HEK293 (cell line): Measurements from ENCODE around the gene PRKCA.

Source experiments
- CTCF ChIA-PET: fragments of 350-600 bp; formaldehyde crosslinking; extraction: SDS; loops from one replicate; lab custom pipeline; 2021; ENCODE audit warnings: antibody characterized with exemption; lab: Yijun Ruan, JAX
- POLR2A ChIA-PET: fragments of 300-600 bp; formaldehyde crosslinking; extraction: SDS; loops from one replicate; lab custom pipeline; 2020; ENCODE audit warnings: antibody characterized with exemption, inconsistent platforms; lab: Yijun Ruan, JAX
- H3K27ac ChIP-seq: fragments of 200-500 bp; sonication (Bioruptor generic); 2 replicates; pipeline ENCODE4 v1.5.1; 2014; ENCODE audit warnings: low read depth, low read length, control low read depth, inconsistent platforms; ENCODE audit errors: extremely low read depth
- H3K36me3 ChIP-seq, 2 experiments: fragments of 200-500 bp in 1 of 2; sonication (Bioruptor generic) in 1 of 2; 1 replicate in 1 of 2; 2 replicates in 1 of 2; pipeline ENCODE4 v1.5.1; 2014 to 2017; ENCODE audit warnings: inconsistent platforms in 2 of 2, low read length in 2 of 2; ENCODE audit not compliant: control insufficient read depth in 2 of 2, insufficient read depth in 1 of 2
- H3K4me1 ChIP-seq: fragments of 200-500 bp; sonication (Bioruptor generic); 2 replicates; pipeline ENCODE4 v1.5.1; 2014; ENCODE audit warnings: mild to moderate bottlenecking, low read length, inconsistent platforms; ENCODE audit not compliant: control insufficient read depth, insufficient read depth
- H3K4me3 ChIP-seq: 2 replicates; pipeline ENCODE4 v1.5.1; 2011; ENCODE audit warnings: low read depth, mild to moderate bottlenecking, control low read depth, low read length, moderate library complexity
- H3K9me3 ChIP-seq: fragments of 200-500 bp; sonication (Bioruptor generic); 2 replicates; pipeline ENCODE4 v1.5.1; 2014; ENCODE audit warnings: low read depth, low read length, inconsistent platforms; ENCODE audit not compliant: control insufficient read depth, insufficient read depth
- EGR2 ChIP-seq: fragments of 450-650 bp; formaldehyde crosslinking; IDR thresholded peaks from 2 replicates; pipeline ENCODE4 v1.5.1; 2016; ENCODE audit warnings: low read depth, missing biosample characterization, missing genetic modification characterization
- PRDM1 ChIP-seq: fragments of 450-650 bp; formaldehyde crosslinking; IDR thresholded peaks from 2 replicates; pipeline ENCODE4; 2016; ENCODE audit warnings: missing biosample characterization, missing genetic modification characterization
- REPIN1 ChIP-seq: fragments of 450-650 bp; formaldehyde crosslinking; IDR thresholded peaks from 2 replicates; pipeline ENCODE4 v1.5.1; 2017; ENCODE audit warnings: missing biosample characterization, missing genetic modification characterization, low read depth
- SCRT1 ChIP-seq: fragments of 450-650 bp; formaldehyde crosslinking; IDR thresholded peaks from 2 replicates; pipeline ENCODE4 v1.5.1; 2016; ENCODE audit warnings: missing biosample characterization, missing genetic modification characterization, borderline replicate concordance
- ZBTB48 ChIP-seq: fragments of 450-650 bp; formaldehyde crosslinking; IDR thresholded peaks from 2 replicates; pipeline ENCODE4 v1.5.1; 2016; ENCODE audit warnings: missing biosample characterization, missing genetic modification characterization
- ZFP3 ChIP-seq: fragments of 450-650 bp; formaldehyde crosslinking; IDR thresholded peaks from 2 replicates; pipeline ENCODE4 v1.5.1; 2016; ENCODE audit warnings: low read depth, missing biosample characterization, missing genetic modification characterization
- ZNF114 ChIP-seq: fragments of 450-650 bp; formaldehyde crosslinking; IDR thresholded peaks from 2 replicates; pipeline ENCODE4 v1.5.0; 2017; ENCODE audit warnings: missing biosample characterization, missing genetic modification characterization
- ZNF311 ChIP-seq: fragments of 450-650 bp; formaldehyde crosslinking; IDR thresholded peaks from 2 replicates; pipeline ENCODE4 v1.5.1; 2017; ENCODE audit warnings: missing biosample characterization, missing genetic modification characterization, borderline replicate concordance
- ZNF350 ChIP-seq: fragments of 450-650 bp; formaldehyde crosslinking; IDR thresholded peaks from 2 replicates; pipeline ENCODE4 v1.5.0; 2017; ENCODE audit warnings: missing biosample characterization, mild to moderate bottlenecking, missing genetic modification characterization
- ZNF48 ChIP-seq: fragments of 450-650 bp; formaldehyde crosslinking; IDR thresholded peaks from 2 replicates; pipeline ENCODE4 v1.5.1; 2016; ENCODE audit warnings: missing biosample characterization, missing genetic modification characterization
- ZNF501 ChIP-seq: fragments of 450-650 bp; formaldehyde crosslinking; IDR thresholded peaks from 2 replicates; pipeline ENCODE4 v1.5.1; 2016; ENCODE audit warnings: missing biosample characterization, missing genetic modification characterization
- ZNF521 ChIP-seq: fragments of 450-650 bp; formaldehyde crosslinking; IDR thresholded peaks from 2 replicates; pipeline ENCODE4 v1.5.1; 2017; ENCODE audit warnings: missing biosample characterization, mild to moderate bottlenecking, missing genetic modification characterization
- ZNF530 ChIP-seq: fragments of 450-650 bp; formaldehyde crosslinking; IDR thresholded peaks from 2 replicates; pipeline ENCODE4 v1.5.1; 2016; ENCODE audit warnings: low read depth, missing biosample characterization, missing genetic modification characterization
- ZNF571 ChIP-seq: fragments of 450-650 bp; formaldehyde crosslinking; IDR thresholded peaks from 2 replicates; pipeline ENCODE4 v1.5.0; 2017; ENCODE audit warnings: missing biosample characterization, missing genetic modification characterization
- ZNF585B ChIP-seq: fragments of 450-650 bp; formaldehyde crosslinking; IDR thresholded peaks from 2 replicates; pipeline ENCODE4 v1.5.1; 2016; ENCODE audit warnings: missing biosample characterization, missing genetic modification characterization
- ZNF621 ChIP-seq: fragments of 450-650 bp; formaldehyde crosslinking; IDR thresholded peaks from 2 replicates; pipeline ENCODE4 v1.5.1; 2017; ENCODE audit warnings: missing biosample characterization, missing genetic modification characterization
- ZNF654 ChIP-seq: fragments of 450-650 bp; formaldehyde crosslinking; IDR thresholded peaks from 2 replicates; pipeline ENCODE4 v1.5.1; 2016; ENCODE audit warnings: low read depth, missing biosample characterization, missing genetic modification characterization
- ZNF664 ChIP-seq: fragments of 450-650 bp; formaldehyde crosslinking; IDR thresholded peaks from 2 replicates; pipeline ENCODE4 v1.5.1; 2016; ENCODE audit warnings: missing biosample characterization, missing genetic modification characterization
- ZNF830 ChIP-seq: fragments of 450-650 bp; IDR thresholded peaks from 2 replicates; pipeline ENCODE4 v1.5.0; 2018; ENCODE audit warnings: missing biosample characterization, missing genetic modification characterization, low read depth, mild to moderate bottlenecking, moderate library complexity
- ZSCAN16 ChIP-seq: fragments of 450-650 bp; formaldehyde crosslinking; IDR thresholded peaks from 2 replicates; pipeline ENCODE4 v1.5.1; 2016; ENCODE audit warnings: missing biosample characterization, missing genetic modification characterization
- ZSCAN5A ChIP-seq: fragments of 450-650 bp; formaldehyde crosslinking; IDR thresholded peaks from 2 replicates; pipeline ENCODE4 v1.5.1; 2016; ENCODE audit warnings: missing biosample characterization, missing genetic modification characterization
- TF ChIP-seq, protein P1 (sequence below): fragments of 450-650 bp; formaldehyde crosslinking; IDR thresholded peaks from 2 replicates; pipeline ENCODE4 v1.5.1; 2016; ENCODE audit warnings: missing biosample characterization, missing genetic modification characterization

Gene PRKCA

GRCh38 chr17:66643815-66644710, 341.6 kb downstream of the PRKCA start:
- TF ChIP-seq ZNF621 (tag by site-specific recombination) (no peak), EGR2 (peak; percentile 32)
- Histone ChIP-seq H3K27ac (no peak overlapping the region), H3K36me3 (peaks cover 0 to 12% of the 10 kb centered on the region in 2 experiments; a peak in 2 of 3 replicates), H3K4me3 (no peak overlapping the region), H3K9me3 (no peaks in the 10 kb centered on the region), H3K4me1 (no peaks in the 10 kb centered on the region)
- ChIA-PET CTCF (interaction anchor here (0.5 to 0.6 kb wide), 2 partner anchors 136 to 515 kb away, joined by 3 to 6 read pairs; no protein-coding TSS in a partner anchor), POLR2A (no interaction called here)

GRCh38 chr17:66645259-66645658, 342.8 kb downstream of the PRKCA start:
- Histone ChIP-seq H3K4me1 (no peaks in the 10 kb centered on the region), H3K27ac (no peak overlapping the region), H3K36me3 (peaks cover 0 to 12% of the 10 kb centered on the region in 2 experiments; a peak in 2 of 3 replicates), H3K9me3 (no peaks in the 10 kb centered on the region), H3K4me3 (no peak overlapping the region)
- POLR2A ChIA-PET = no interaction called here
- TF ChIP-seq ZNF664 (tag by site-specific recombination) (no peak), ZNF585B (tag by site-specific recombination) (no peak), ZNF114 (tag by site-specific recombination) (no peak), ZNF571 (tag by site-specific recombination) (no peak), ZNF530 (tag by site-specific recombination) (no peak), ZFP3 (no peak), ZNF311 (tag by site-specific recombination) (no peak), ZNF654 (no peak), ZNF830 (tag by site-specific recombination) (no peak), ZNF501 (no peak), ZBTB48 (tag by site-specific recombination) (no peak), PRDM1 (tag by site-specific recombination) (no peak), ZNF350 (no peak), REPIN1 (tag by site-specific recombination) (no peak), ZSCAN16 (no peak), ZSCAN5A (tag by site-specific recombination) (no peak), ZNF521 (tag by site-specific recombination) (no peak), EGR2 (no peak)
- TF ChIP-seq, all 188 proteins: peak for 0
- CTCF ChIA-PET = interaction anchor here (0.6 kb wide), 1 partner anchor 12 kb away, joined by 3 read pairs; no protein-coding TSS in a partner anchor

GRCh38 chr17:66647391-66647983, 345.1 kb downstream of the PRKCA start:
- H3K36me3 ChIP-seq = peaks cover 0 to 12% of the 10 kb centered on the region in 2 experiments; a peak in 2 of 3 replicates
- H3K4me1 ChIP-seq = no peaks in the 10 kb centered on the region
- no peak overlapping the region for H3K27ac ChIP-seq
- H3K9me3 ChIP-seq = no peaks in the 10 kb centered on the region
- ChIA-PET CTCF (no interaction called here), POLR2A (no interaction called here)
- no peak for TF ChIP-seq SCRT1 (tag by site-specific recombination)
- TF ChIP-seq, protein P1, sequence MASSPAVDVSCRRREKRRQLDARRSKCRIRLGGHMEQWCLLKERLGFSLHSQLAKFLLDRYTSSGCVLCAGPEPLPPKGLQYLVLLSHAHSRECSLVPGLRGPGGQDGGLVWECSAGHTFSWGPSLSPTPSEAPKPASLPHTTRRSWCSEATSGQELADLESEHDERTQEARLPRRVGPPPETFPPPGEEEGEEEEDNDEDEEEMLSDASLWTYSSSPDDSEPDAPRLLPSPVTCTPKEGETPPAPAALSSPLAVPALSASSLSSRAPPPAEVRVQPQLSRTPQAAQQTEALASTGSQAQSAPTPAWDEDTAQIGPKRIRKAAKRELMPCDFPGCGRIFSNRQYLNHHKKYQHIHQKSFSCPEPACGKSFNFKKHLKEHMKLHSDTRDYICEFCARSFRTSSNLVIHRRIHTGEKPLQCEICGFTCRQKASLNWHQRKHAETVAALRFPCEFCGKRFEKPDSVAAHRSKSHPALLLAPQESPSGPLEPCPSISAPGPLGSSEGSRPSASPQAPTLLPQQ (tag by site-specific recombination) = no peak
- no peak for TF ChIP-seq ZNF571 (tag by site-specific recombination)
- no peak for TF ChIP-seq ZNF48
- no peak overlapping the region for H3K4me3 ChIP-seq
